NT2/D1 (cell line): ENCODE results near the gene ZNF484.

Source experiments
- SUZ12 ChIP-seq: IDR thresholded peaks from 2 replicates; pipeline ENCODE4 v1.6.1; 2011; ENCODE audit not compliant: insufficient read length, insufficient read depth; ENCODE audit errors: extremely low read depth
- YY1 ChIP-seq: IDR thresholded peaks from 2 replicates; pipeline ENCODE4 v1.6.1; 2011; ENCODE audit not compliant: insufficient read length, insufficient read depth
- ZNF274 ChIP-seq: IDR thresholded peaks from 2 replicates; pipeline ENCODE4 v1.6.1; 2011; ENCODE audit warnings: mild to moderate bottlenecking, low read depth, low read length

DNA sequence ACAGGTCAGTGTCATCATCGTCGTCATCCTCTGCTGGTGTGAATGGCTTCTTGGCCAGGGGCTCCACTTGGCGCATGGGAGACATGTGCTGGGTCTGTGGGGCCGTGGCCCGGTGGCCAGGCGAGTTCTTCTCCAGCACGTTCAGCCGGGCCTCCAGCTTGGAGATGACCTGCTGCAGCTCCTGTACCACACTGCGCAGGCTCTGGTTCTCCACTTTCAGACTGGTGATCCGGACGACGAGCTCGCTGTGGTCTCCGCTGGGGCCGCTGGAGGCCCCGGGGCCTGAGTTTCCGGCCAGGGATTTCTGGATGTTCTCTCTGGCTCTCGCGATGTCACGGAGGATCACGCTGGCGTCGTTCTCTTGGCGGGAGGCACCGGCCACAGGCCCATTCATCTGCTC is 40.6 kb downstream of the ZNF484 start:
- no peak for TF ChIP-seq ZNF274
- TF ChIP-seq SUZ12, result no peak
- TF ChIP-seq YY1, result no peak
